Sigmoid colon (tissue), 3 donors: ENCODE data around the gene NAA40.

ENCODE experiments used
- CTCF ChIP-seq, 4 experiments: fragments of 450-650 bp in 3 of 4; fragments of 200-600 bp in 1 of 4; IDR thresholded peaks; one replicate each; pipeline ENCODE4 v1.5.1; 2016 to 2019; ENCODE audit warnings: antibody characterized with exemption in 4 of 4, mild to moderate bottlenecking in 3 of 4, moderate library complexity in 2 of 4
- POLR2A ChIP-seq, 2 donors: fragments of 450-650 bp; IDR thresholded peaks; one replicate each; pipeline ENCODE4 v1.6.1; 2016; ENCODE audit warnings: antibody characterized with exemption in 2 of 2, mild to moderate bottlenecking in 2 of 2, moderate library complexity in 2 of 2

- TF ChIP-seq POLR2A (IDR thresholded peaks at IDR 0.05) (no peak), CTCF (IDR thresholded peaks at IDR 0.05) (no peak)
These were observed 32.7 kb upstream of the NAA40 start for GRCh38 chr11:63906087-63906486.
